ENCODE results near the gene B3GNT8. TPM values are rescaled to one million over a fixed set of nuclear protein-coding genes. Genes with fewer than 3 reads are reported as not detected.
A peak's percentile ranks its signal among the peaks of the same experiment; 100 is the strongest.

B3GNT8 gene
- total and polyA plus RNA-seq, 9 of the 15 experiments (the other 6 are each of a cell fraction or from before 2014, with no cell fraction given) = 0.11 to 2.9 (median 0.65) TPM; not detected in 2

GRCh38 chr19:41445575-41445974, 18.4 kb upstream of the B3GNT8 start:
- Histone ChIP-seq H3K4me2 (ENCODE audit: insufficient read depth, low read length) (no peak overlapping the region), H3K79me2 (ENCODE audit: control insufficient read depth, insufficient read depth, low read length) (no peaks in the 10 kb centered on the region), H3K4me1 (replicated peaks in 1 of 2; ENCODE audit: control insufficient read depth in 2 of 2, insufficient read depth in 2 of 2, low read length in 2 of 2) (peaks cover under 1 to 15% of the 10 kb centered on the region in 2 experiments; a peak in 4 of 5 replicates), H3K36me3 (ENCODE audit: control insufficient read depth, insufficient read depth, low read length) (no peaks in the 10 kb centered on the region), H3K27ac (ENCODE audit: extremely low read depth, low read depth, low read length) (no peak overlapping the region), H2AFZ (ENCODE audit: low read depth, low read length) (no peak overlapping the region), H4K20me1 (replicated peaks; ENCODE audit: control insufficient read depth, insufficient read depth, low read length) (no peaks in the 10 kb centered on the region), H3K9me3 (replicated peaks; ENCODE audit: control insufficient read depth, insufficient read depth, low read depth, low read length) (peaks cover 4% of the 10 kb centered on the region), H3K27me3 (ENCODE audit: control insufficient read depth in 2 of 2, insufficient read depth in 2 of 2, low read length in 2 of 2) (peaks cover 4 to 15% of the 10 kb centered on the region in 2 experiments; a peak in 4 of 5 replicates), H3K9ac (ENCODE audit: insufficient read depth in 1 of 2, low read depth in 2 of 2, low read length in 2 of 2) (no peak overlapping the region), H3K9me1 (ENCODE audit: control insufficient read depth, insufficient read depth, low read length) (no peaks in the 10 kb centered on the region), H3K4me3 (no peak overlapping the region)
- ATAC-seq = no peak
- no TSS peak for BruUV-seq (replicated peaks)
- intact Hi-C loops (cut with micrococcal nuclease) (loop anchor here (10.0 kb wide), 1 partner anchor 241 kb away; no protein-coding TSS in a partner anchor), in situ Hi-C loops (cut with MboI) (loop anchor here (5.0 kb wide), 1 partner anchor 127 kb away; no protein-coding TSS in a partner anchor)
- POLR2A ChIA-PET = interaction anchor here (1.0 kb wide), 1 partner anchor 13 kb away, joined by 3 read pairs; no protein-coding TSS in a partner anchor
- WGBS (ENCODE audit: insufficient coverage, low coverage, missing lambda C conversion rate) = 15% methylated on average over 5 of the region's 5 CpGs
- DNase-seq (ENCODE audit: extremely low read depth in 1 of 4, low spot score in 3 of 4) = peak in 1 of 4 experiments; percentile 1
- CTCF ChIA-PET (ENCODE audit: low intra/inter-chr PET ratio) = no interaction called here
- FAIRE-seq = no peak
- TF ChIP-seq ZNF174 (CRISPR knock-in tag; IDR thresholded peaks at IDR 0.05) (no peak), CGGBP1 (CRISPR knock-in tag; IDR thresholded peaks at IDR 0.05) (no peak), ZNF764 (CRISPR knock-in tag; IDR thresholded peaks at IDR 0.05; ENCODE audit: low read depth) (no peak), NELFE (IDR thresholded peaks at IDR 0.05; ENCODE audit: insufficient read depth, insufficient read length) (no peak), CBFB (CRISPR knock-in tag; IDR thresholded peaks at IDR 0.05) (no peak), CEBPB (tag; IDR thresholded peaks at IDR 0.05) (no peak), ZNF253 (CRISPR knock-in tag; conservative IDR thresholded peaks at IDR 0.05) (no peak), RAD51 (IDR thresholded peaks at IDR 0.05; ENCODE audit: borderline replicate concordance, low read depth) (no peak), KDM5B (IDR thresholded peaks at IDR 0.05; ENCODE audit: insufficient replicate concordance, low read depth, low read length) (no peak), RFX5 (IDR thresholded peaks at IDR 0.05; ENCODE audit: low read depth, low read length) (no peak), E2F4 (CRISPR knock-in tag; IDR thresholded peaks at IDR 0.05; ENCODE audit: low read depth) (no peak), HLTF (IDR thresholded peaks at IDR 0.05) (no peak), CREB5 (CRISPR knock-in tag; IDR thresholded peaks at IDR 0.05) (no peak), ELK1 (CRISPR knock-in tag; IDR thresholded peaks at IDR 0.05) (no peak), CCAR2 (IDR thresholded peaks at IDR 0.05; ENCODE audit: low read depth, low read length) (no peak), FOXP4 (CRISPR knock-in tag; IDR thresholded peaks at IDR 0.05; ENCODE audit: borderline replicate concordance) (no peak), YBX1 (IDR thresholded peaks at IDR 0.05) (no peak), HMGN3 (IDR thresholded peaks at IDR 0.05; ENCODE audit: borderline replicate concordance, extremely low read depth, insufficient read length, low read depth, low read length) (no peak)

All from K562 (cell line).